Activated CD4-positive, alpha-beta T cell treated with anti-CD3 and anti-CD28 coated beads, Interleukin-2, amount 50 U/mL, for 16 hours (primary cell): ENCODE measurements around the gene IFFO2.
A peak's percentile ranks its signal among the peaks of the same experiment; 100 is the strongest.
"Not testable (repeated sequence)": the region's sequence is repeated elsewhere in the genome, so short reads cannot be mapped to it uniquely, and the experiment has no call there.

Experiments used
- DNase-seq: peaks from one replicate; pipeline ENCODE4 v3.0.0-alpha.2; 2020

The IFFO2 gene

GRCh38 chr1:18917071-18917799, 39.2 kb downstream of the IFFO2 start:
- DNase-seq = no peak

GRCh38 chr1:18915341-18915740, 41.1 kb downstream of the IFFO2 start:
- DNase-seq = no peak

GRCh38 chr1:18913065-18913835, 43.2 kb downstream of the IFFO2 start:
- DNase-seq = peak; percentile 73

GRCh38 chr1:18912550-18912949, 43.9 kb downstream of the IFFO2 start:
- DNase-seq = no peak

- DNase-seq = no peak
Observed at GRCh38 chr1:18908911-18909771, 47.3 kb downstream of the IFFO2 start.

- DNase-seq = no peak
Observed at GRCh38 chr1:18907917-18908845, 48.3 kb downstream of the IFFO2 start.

GRCh38 chr1:18907021-18907916, 49.2 kb downstream of the IFFO2 start:
- DNase-seq = peak; percentile 75

GRCh38 chr1:18903291-18903756, 53.2 kb downstream of the IFFO2 start:
- DNase-seq = no peak

- peak; percentile 98 for DNase-seq
Observed at GRCh38 chr1:18902523-18903290, 53.8 kb downstream of the IFFO2 start, which contains the start of gene ALDH4A1. TSS of gene ALDH4A1 (minus strand) at chr1:18902555. CDS start at chr1:18902523, 32 bp downstream.

GRCh38 chr1:18901952-18902522, 54.4 kb downstream of the IFFO2 start:
- DNase-seq = no peak

GRCh38 chr1:18901147-18901951, 55.1 kb downstream of the IFFO2 start:
- DNase-seq = no peak

GRCh38 chr1:18900303-18900841, 56.1 kb downstream of the IFFO2 start:
- DNase-seq = no peak

- no peak for DNase-seq
Observed at GRCh38 chr1:18899363-18900049, 57.0 kb downstream of the IFFO2 start.

GRCh38 chr1:18898567-18898966, 57.9 kb downstream of the IFFO2 start:
- DNase-seq = no peak

- DNase-seq = no peak
Observed at GRCh38 chr1:18895317-18895716, 61.2 kb downstream of the IFFO2 start.

- DNase-seq = no peak
Observed at GRCh38 chr1:18893120-18893519, 63.4 kb downstream of the IFFO2 start.

GRCh38 chr1:18891858-18892257, 64.6 kb downstream of the IFFO2 start:
- not testable (repeated sequence) for DNase-seq

- DNase-seq = no peak
Observed at GRCh38 chr1:18891426-18891780, 65.1 kb downstream of the IFFO2 start.
